ENCODE measurements around the gene RAB6B.

DNA sequence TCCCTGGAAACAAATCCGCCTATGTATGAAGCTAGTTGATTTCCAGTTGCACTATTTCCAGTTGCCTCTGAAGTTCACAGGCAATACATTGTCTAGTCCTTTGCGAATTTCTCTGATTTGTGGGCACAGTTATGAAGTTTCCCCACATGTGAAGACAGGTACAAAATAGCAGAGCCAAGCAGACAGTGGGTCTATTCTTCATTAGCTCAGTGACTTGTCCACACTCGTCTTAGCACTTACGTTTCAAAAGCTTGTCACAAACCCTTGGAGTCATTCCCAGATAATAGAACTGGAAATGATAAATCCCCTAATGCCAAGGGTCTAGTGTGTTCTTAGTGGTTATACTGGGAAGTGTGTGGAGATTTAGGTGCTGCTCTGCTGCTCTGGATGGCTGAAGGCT lies 75.6 kb downstream of the RAB6B start:
- TF ChIP-seq, protein P1, sequence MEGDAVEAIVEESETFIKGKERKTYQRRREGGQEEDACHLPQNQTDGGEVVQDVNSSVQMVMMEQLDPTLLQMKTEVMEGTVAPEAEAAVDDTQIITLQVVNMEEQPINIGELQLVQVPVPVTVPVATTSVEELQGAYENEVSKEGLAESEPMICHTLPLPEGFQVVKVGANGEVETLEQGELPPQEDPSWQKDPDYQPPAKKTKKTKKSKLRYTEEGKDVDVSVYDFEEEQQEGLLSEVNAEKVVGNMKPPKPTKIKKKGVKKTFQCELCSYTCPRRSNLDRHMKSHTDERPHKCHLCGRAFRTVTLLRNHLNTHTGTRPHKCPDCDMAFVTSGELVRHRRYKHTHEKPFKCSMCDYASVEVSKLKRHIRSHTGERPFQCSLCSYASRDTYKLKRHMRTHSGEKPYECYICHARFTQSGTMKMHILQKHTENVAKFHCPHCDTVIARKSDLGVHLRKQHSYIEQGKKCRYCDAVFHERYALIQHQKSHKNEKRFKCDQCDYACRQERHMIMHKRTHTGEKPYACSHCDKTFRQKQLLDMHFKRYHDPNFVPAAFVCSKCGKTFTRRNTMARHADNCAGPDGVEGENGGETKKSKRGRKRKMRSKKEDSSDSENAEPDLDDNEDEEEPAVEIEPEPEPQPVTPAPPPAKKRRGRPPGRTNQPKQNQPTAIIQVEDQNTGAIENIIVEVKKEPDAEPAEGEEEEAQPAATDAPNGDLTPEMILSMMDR (conservative IDR thresholded peaks at IDR 0.05 in 1 of 2, IDR thresholded peaks at IDR 0.05 in 1 of 2; ENCODE audit: low read depth in 1 of 2, low read length in 2 of 2), result no peak
- no peak for TF ChIP-seq EZH2 (IDR thresholded peaks at IDR 0.05; ENCODE audit: low read length, missing control alignments)
